ENCODE data around the gene GPR39. TPM values are rescaled to one million over a fixed set of nuclear protein-coding genes. Genes with fewer than 3 reads are reported as not detected.

Gene GPR39
- total RNA-seq, 1 experiment from 2014 or later: 34.8 TPM

GRCh38 chr2:132482821-132483220 is 66.2 kb downstream of the GPR39 start:
- POLR2A ChIA-PET (ENCODE audit: unreplicated experiment): no interaction called here
- Histone ChIP-seq H3K27ac (ENCODE audit: low read length) (no peak overlapping the region), H3K9me3 (ENCODE audit: low read length) (no peaks in the 10 kb centered on the region), H3F3A (ENCODE audit: low read length, unreplicated experiment) (no peaks in the 10 kb centered on the region), H3K4me2 (ENCODE audit: low read length) (no peak overlapping the region), H3K4me1 (ENCODE audit: insufficient read depth, low read length) (no peaks in the 10 kb centered on the region), H3K4me3 (ENCODE audit: low read length) (no peak overlapping the region), H3K36me3 (ENCODE audit: low read depth, low read length) (0 out of 2 replicates have a peak, but pooled peaks cover 5% of the 10 kb centered on the region), H4K20me1 (ENCODE audit: low read length) (peaks cover 6% of the 10 kb centered on the region; the same call in 1 of the 2 replicates), H3K27me3 (ENCODE audit: low read length) (no peaks in the 10 kb centered on the region), H3K9ac (ENCODE audit: low read length) (no peak overlapping the region), H3K79me2 (ENCODE audit: low read length) (peaks cover 56% of the 10 kb centered on the region), H3K9me2 (replicated peaks; ENCODE audit: low read length) (no peaks in the 10 kb centered on the region), H2AFZ (ENCODE audit: low read length) (no peak overlapping the region)
- CTCF ChIA-PET: no interaction called here
- intact Hi-C loops (cut with micrococcal nuclease): no loop called here
- ATAC-seq (no peak), DNase-seq (no peak)
- no TSS peak for BruUV-seq (replicated peaks)
- TF ChIP-seq EZH2phosphoT487 (IDR thresholded peaks at IDR 0.05; ENCODE audit: borderline replicate concordance, low read length) (no peak), CTCF (conservative IDR thresholded peaks at IDR 0.05; ENCODE audit: low read depth, low read length) (no peak), EZH2 (IDR thresholded peaks at IDR 0.05; ENCODE audit: low read length, unreplicated experiment) (no peak)

- TF ChIP-seq EZH2 (IDR thresholded peaks at IDR 0.05; ENCODE audit: low read length, unreplicated experiment) (no peak), EZH2phosphoT487 (IDR thresholded peaks at IDR 0.05; ENCODE audit: borderline replicate concordance, low read length) (no peak), CTCF (conservative IDR thresholded peaks at IDR 0.05; ENCODE audit: low read depth, low read length) (no peak)
- Histone ChIP-seq H3K4me2 (ENCODE audit: low read length) (no peak overlapping the region), H3K36me3 (ENCODE audit: low read depth, low read length) (peaks cover 3% of the 10 kb centered on the region; the same call in 1 of the 2 replicates), H2AFZ (ENCODE audit: low read length) (no peak overlapping the region), H4K20me1 (ENCODE audit: low read length) (peaks cover 11% of the 10 kb centered on the region), H3K9me3 (ENCODE audit: low read length) (no peaks in the 10 kb centered on the region), H3F3A (ENCODE audit: low read length, unreplicated experiment) (no peaks in the 10 kb centered on the region), H3K27me3 (ENCODE audit: low read length) (no peaks in the 10 kb centered on the region), H3K27ac (ENCODE audit: low read length) (no peak overlapping the region), H3K9me2 (replicated peaks; ENCODE audit: low read length) (no peaks in the 10 kb centered on the region), H3K79me2 (ENCODE audit: low read length) (peaks cover 60% of the 10 kb centered on the region), H3K4me3 (ENCODE audit: low read length) (no peak overlapping the region), H3K4me1 (ENCODE audit: insufficient read depth, low read length) (no peaks in the 10 kb centered on the region), H3K9ac (ENCODE audit: low read length) (no peak overlapping the region)
- intact Hi-C loops (cut with micrococcal nuclease): no loop called here
- ATAC-seq (no peak), DNase-seq (no peak)
- no TSS peak for BruUV-seq (replicated peaks)
- CTCF ChIA-PET: no interaction called here
- POLR2A ChIA-PET (ENCODE audit: unreplicated experiment): no interaction called here
These were observed 67.5 kb downstream of the GPR39 start for GRCh38 chr2:132484144-132484543.

- no TSS peak for BruUV-seq (replicated peaks)
- Histone ChIP-seq H3K4me2 (ENCODE audit: low read length) (no peak overlapping the region), H3K4me1 (ENCODE audit: insufficient read depth, low read length) (no peaks in the 10 kb centered on the region), H3K4me3 (ENCODE audit: low read length) (no peak overlapping the region), H3K27ac (ENCODE audit: low read length) (no peak overlapping the region), H3K79me2 (ENCODE audit: low read length) (peaks cover 31% of the 10 kb centered on the region), H3K9me2 (replicated peaks; ENCODE audit: low read length) (no peaks in the 10 kb centered on the region), H3F3A (ENCODE audit: low read length, unreplicated experiment) (no peaks in the 10 kb centered on the region), H3K27me3 (ENCODE audit: low read length) (no peaks in the 10 kb centered on the region), H4K20me1 (ENCODE audit: low read length) (peaks cover 17% of the 10 kb centered on the region), H3K36me3 (ENCODE audit: low read depth, low read length) (no peaks in the 10 kb centered on the region; the same call in 1 of the 2 replicates), H3K9ac (ENCODE audit: low read length) (no peak overlapping the region), H2AFZ (ENCODE audit: low read length) (no peak overlapping the region), H3K9me3 (ENCODE audit: low read length) (no peaks in the 10 kb centered on the region)
- POLR2A ChIA-PET (ENCODE audit: unreplicated experiment): interaction anchor here (0.6 kb wide), 1 partner anchor 171 kb away, joined by 3 read pairs; no protein-coding TSS in a partner anchor
- ATAC-seq (no peak), DNase-seq (no peak)
- intact Hi-C loops (cut with micrococcal nuclease): no loop called here
- TF ChIP-seq CTCF (conservative IDR thresholded peaks at IDR 0.05; ENCODE audit: low read depth, low read length): no peak
- TF ChIP-seq EZH2phosphoT487 (IDR thresholded peaks at IDR 0.05; ENCODE audit: borderline replicate concordance, low read length): no peak
- TF ChIP-seq EZH2 (IDR thresholded peaks at IDR 0.05; ENCODE audit: low read length, unreplicated experiment): no peak
- CTCF ChIA-PET: no interaction called here
These were observed 71.9 kb downstream of the GPR39 start for GRCh38 chr2:132488491-132488890.

Data from PC-3 (cell line).